HG03064 (cell line): ENCODE results near the gene ZBTB40.

ENCODE experiments used
- ATAC-seq: cut with Tn5 transposase; IDR thresholded peaks from one replicate; pipeline ENCODE4 v1.9.1; 2021; ENCODE audit warnings: low read depth; ENCODE audit not compliant: unreplicated experiment

Gene ZBTB40, protein sequence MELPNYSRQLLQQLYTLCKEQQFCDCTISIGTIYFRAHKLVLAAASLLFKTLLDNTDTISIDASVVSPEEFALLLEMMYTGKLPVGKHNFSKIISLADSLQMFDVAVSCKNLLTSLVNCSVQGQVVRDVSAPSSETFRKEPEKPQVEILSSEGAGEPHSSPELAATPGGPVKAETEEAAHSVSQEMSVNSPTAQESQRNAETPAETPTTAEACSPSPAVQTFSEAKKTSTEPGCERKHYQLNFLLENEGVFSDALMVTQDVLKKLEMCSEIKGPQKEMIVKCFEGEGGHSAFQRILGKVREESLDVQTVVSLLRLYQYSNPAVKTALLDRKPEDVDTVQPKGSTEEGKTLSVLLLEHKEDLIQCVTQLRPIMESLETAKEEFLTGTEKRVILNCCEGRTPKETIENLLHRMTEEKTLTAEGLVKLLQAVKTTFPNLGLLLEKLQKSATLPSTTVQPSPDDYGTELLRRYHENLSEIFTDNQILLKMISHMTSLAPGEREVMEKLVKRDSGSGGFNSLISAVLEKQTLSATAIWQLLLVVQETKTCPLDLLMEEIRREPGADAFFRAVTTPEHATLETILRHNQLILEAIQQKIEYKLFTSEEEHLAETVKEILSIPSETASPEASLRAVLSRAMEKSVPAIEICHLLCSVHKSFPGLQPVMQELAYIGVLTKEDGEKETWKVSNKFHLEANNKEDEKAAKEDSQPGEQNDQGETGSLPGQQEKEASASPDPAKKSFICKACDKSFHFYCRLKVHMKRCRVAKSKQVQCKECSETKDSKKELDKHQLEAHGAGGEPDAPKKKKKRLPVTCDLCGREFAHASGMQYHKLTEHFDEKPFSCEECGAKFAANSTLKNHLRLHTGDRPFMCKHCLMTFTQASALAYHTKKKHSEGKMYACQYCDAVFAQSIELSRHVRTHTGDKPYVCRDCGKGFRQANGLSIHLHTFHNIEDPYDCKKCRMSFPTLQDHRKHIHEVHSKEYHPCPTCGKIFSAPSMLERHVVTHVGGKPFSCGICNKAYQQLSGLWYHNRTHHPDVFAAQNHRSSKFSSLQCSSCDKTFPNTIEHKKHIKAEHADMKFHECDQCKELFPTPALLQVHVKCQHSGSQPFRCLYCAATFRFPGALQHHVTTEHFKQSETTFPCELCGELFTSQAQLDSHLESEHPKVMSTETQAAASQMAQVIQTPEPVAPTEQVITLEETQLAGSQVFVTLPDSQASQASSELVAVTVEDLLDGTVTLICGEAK

GRCh38 chr1:22451702-22452480 lies at the start of gene ZBTB40:
Gene ZBTB40, plus strand, starts transcription at chr1:22451851. Its CDS starts 38,098 bp downstream, at chr1:22489949.
- ATAC-seq = peak; percentile 77

DNA sequence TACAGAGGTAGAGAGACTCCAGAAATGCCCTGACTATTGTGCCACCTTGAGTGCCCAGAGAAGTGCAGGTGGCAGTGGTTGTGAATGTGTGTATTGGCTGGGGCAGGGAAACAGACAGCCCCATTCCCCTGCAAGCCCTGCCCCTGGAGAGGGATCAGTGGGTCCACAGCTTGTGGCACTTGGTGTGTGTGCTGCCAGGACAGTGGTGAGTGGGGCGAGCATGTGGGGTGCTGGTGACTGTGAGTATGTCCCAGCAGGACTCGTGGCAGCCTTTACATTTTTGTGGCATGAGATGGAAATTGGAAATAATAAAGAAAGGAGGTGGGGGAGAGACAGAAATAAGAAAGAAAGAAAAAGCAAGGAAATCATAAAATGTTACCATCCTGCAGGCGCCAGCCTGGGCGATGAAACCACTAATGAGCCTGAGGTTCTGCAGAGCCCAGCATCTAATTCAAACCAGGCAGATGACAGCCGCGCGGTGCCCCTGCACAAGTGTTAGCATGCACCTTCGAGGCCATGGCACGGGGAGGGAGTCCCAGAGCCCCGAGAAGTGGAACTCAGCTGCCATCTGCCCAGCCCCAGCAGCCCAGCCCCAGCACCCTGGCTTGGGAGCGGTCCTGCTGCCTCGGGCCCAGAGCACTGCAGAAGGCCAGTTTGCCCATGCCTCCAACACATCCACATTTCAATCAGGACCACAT lies 49.1 kb upstream of the ZBTB40 start:
- ATAC-seq = no peak

- ATAC-seq = no peak
Measured at GRCh38 chr1:22404486-22404885, 47.2 kb upstream of the ZBTB40 start.

GRCh38 chr1:22406722-22407495 lies 44.7 kb upstream of the ZBTB40 start:
- no peak for ATAC-seq

- ATAC-seq = no peak
Measured at GRCh38 chr1:22408230-22408629, 43.4 kb upstream of the ZBTB40 start.

DNA sequence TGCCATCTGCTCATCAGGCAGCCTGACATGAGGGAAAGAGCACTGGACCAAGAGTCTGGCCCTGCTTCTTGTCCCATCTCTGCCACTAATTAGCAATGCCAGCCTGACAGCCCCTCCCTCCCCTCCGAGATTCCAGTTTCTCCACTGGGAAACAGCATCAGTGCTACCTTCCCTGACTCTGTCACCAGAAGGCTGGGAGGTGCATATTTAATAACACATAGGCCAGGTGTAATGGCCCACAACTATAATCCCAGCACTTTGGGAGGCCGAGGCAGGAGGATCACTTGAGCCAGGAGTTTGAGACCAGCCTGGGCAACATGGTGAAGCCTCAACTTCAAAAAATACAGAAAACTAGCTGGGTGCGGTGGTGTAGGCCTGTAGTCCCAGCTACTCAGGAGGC lies 41.2 kb upstream of the ZBTB40 start:
- ATAC-seq = no peak

GRCh38 chr1:22410928-22411495 lies 40.6 kb upstream of the ZBTB40 start:
- no peak for ATAC-seq

- no peak for ATAC-seq
Measured at GRCh38 chr1:22411589-22411988, 40.1 kb upstream of the ZBTB40 start.

DNA sequence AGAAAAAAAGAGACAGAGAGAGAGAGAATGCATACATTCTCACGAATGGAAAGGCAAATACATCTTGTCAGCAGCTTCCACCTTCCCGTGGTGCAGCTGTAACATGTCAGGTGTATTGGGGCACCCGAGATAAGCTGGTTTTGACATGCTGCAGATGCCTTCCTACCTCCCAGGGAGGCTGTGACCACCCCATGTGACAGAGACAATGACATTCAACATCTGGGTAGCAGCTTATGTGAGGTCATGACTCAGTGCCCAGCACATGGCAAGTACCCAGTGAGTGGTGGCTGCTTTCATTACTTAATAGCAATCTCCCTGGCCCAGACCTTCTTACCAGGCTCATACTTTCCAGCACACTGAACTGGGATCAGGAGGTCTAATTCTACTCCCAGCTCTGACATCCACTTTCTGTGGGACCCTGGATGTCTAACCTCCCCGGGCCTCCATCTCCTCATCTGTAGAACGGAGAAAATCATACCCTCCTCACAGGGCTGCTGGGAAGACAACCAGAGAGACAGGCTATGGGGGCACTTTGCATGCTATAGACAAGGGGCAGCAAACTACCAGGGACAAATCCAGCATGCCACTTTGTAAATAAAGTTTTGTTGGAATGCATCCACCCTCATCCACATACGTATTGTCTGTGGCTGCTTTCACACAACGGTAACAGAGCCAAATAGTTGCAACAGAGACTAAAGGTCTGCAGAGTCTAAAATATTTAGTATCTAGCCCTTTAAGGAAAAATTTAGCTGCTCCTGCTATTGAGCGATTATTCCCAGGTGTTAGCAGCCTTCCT lies 38.5 kb upstream of the ZBTB40 start:
- ATAC-seq = no peak

GRCh38 chr1:22413799-22414198 lies 37.9 kb upstream of the ZBTB40 start:
- no peak for ATAC-seq

DNA sequence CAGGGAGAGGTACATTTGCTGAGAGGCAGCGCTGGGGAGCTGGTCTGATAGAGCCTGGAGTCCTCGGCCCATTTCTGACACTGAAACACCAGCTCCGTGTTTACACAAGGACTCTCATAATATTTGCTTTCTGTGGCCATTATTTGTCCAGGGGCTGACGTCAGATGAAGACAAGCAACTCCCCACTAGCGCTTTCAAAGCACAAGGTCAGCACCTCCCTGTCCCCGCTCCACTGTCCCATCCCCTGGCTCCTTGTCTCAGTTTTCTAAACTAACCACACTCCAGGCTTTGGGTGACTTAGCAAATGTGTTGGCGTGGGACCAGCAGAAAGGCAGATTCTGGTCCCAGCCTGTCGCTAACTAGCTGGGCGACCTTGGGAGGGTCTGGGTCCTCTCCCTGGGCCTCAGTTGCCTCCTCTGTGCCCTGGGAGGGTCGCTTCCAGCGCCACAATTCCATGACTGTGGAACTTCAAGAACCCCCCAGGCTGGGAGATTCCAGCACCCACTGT lies 37.4 kb upstream of the ZBTB40 start:
- ATAC-seq = no peak

DNA sequence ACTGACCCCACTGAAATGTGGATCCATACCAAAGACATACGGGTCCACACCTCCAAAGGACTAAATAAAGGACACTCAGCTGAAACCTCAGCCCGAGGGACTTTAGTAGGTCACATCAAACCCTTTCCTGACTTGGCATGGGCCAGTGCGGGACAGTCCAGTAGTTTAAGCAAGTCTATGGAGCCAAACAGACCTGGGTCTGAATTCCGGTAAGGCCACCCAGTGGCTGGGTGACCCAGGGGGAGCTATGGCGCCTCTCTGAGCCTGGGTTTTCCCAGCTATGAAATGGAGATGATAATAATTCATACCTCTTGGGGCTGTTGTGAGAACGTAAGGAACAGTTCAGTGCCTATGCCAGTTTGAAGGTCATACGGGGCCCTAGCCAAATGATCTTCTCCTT lies 36.2 kb upstream of the ZBTB40 start:
- no peak for ATAC-seq

DNA sequence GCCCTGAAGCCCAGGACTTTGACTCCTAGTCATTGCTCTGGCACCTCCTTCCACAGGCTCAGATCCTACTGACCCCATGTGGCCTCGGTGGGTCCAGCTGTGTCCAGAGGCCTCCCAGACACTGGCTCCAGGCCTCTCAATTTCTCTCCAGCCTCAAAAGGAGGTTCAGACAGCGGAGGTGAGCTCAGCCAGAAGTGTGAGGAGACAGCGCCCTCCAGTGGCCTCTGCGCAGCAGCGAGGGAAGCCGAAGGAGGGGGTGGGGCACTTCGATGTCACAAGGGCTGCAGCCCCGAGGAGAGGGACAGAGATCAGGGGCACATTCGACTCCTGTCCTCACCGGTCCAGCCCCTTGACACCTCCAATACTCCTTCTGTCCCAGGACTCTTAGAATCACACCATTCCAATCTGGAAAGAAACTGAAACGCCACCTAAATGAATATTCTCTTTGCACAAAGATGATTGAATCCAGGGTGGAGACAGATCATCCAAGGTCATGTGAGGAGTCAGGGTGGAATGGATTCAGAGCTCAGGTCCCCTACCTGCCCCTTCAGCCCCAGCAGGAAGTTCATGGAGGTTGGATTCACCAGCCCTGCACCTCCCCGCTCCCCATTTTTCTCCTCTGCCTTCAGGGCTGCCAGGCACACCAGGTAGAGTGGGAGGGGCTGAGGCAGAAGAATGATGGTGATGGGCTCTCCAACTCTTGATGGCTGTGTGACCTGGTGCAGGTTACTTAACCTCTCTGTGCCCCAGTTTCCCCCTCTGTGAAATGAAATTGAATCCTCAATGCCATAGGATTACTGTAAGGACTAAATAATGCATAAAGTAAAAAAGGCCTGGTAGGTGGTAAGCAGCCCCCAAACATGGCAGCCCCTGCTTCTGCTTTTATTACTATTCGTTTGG lies 34.8 kb upstream of the ZBTB40 start:
- ATAC-seq = no peak

- ATAC-seq = no peak
Measured at GRCh38 chr1:22417466-22417865, 34.2 kb upstream of the ZBTB40 start.

DNA sequence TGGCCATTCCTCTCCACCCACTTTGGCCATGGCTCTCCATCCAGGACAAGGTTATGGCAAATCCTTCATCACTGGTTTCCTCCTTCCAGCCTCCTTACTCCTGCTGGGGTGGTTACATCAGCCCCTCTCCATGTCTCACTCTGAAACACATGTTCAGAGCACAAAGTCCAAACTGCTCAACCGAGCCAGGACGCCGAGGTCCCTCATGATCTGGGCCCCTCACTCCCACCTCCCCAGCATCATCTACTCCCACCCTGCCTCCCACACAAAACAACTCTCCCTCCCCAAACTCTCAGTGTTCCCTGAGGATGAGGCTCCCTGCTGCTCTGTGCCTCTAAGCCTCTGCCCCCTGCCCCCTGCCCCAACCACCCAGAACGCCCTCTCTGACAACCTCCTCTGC lies 33.3 kb upstream of the ZBTB40 start:
- no peak for ATAC-seq

DNA sequence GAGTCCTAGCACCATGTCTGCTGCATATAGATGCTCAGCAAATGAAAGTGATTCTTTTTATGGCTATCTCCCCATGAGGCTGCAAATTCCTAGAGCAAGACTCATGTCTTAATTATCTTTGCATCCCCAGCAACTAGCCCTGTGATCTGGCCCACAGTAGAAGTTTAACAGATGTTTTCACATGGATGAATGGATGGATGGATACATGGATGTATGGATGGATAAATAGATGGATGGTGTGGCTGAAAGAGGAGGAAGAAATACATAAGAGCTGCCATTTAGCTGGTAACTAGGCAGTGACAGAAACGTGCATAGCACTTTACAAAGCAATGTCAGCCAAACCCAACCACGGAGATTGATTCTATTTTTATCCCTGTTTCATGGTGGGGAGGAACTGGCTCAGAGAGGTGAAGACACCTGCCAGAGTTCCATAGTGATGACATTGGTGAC lies 32.7 kb upstream of the ZBTB40 start:
- ATAC-seq = no peak
